H9 (cell line): ENCODE data around the gene SYNRG. TPM values are rescaled to one million over a fixed set of nuclear protein-coding genes. Genes with fewer than 3 reads are reported as not detected.

ENCODE experiments used
- DNase-seq: peaks from one replicate; pipeline ENCODE4 v3.0.0-alpha.2; 2017
- H2AFZ ChIP-seq: one replicate; pipeline ENCODE4 v1.6.1; 2013; ENCODE audit warnings: mild to moderate bottlenecking, low read length, control low read depth, moderate library complexity
- H2AK5ac ChIP-seq: 2 replicates; pipeline ENCODE4 v1.6.1; 2013; ENCODE audit warnings: low read length, control low read depth, mixed read lengths; ENCODE audit not compliant: insufficient read length
- H2BK120ac ChIP-seq: one replicate; pipeline ENCODE4 v1.6.1; 2013; ENCODE audit warnings: low read depth, mild to moderate bottlenecking, low read length, control low read depth, inconsistent platforms; ENCODE audit not compliant: poor library complexity, severe bottlenecking
- H2BK12ac ChIP-seq: 2 replicates; pipeline ENCODE4 v1.6.1; 2013; ENCODE audit warnings: low read length, control low read depth, mixed read lengths, low read depth; ENCODE audit not compliant: insufficient read length
- H2BK15ac ChIP-seq: 2 replicates; pipeline ENCODE4 v1.6.1; 2013; ENCODE audit warnings: low read depth, low read length, control low read depth
- H2BK20ac ChIP-seq: one replicate; pipeline ENCODE4 v1.6.1; 2013; ENCODE audit warnings: low read depth, mild to moderate bottlenecking, low read length, control low read depth, inconsistent platforms; ENCODE audit not compliant: poor library complexity, severe bottlenecking
- H2BK5ac ChIP-seq: 2 replicates; pipeline ENCODE4 v1.6.1; 2013; ENCODE audit warnings: low read length, control low read depth, mixed read lengths; ENCODE audit not compliant: insufficient read length
- H3K14ac ChIP-seq: 2 replicates; pipeline ENCODE4 v1.6.1; 2013; ENCODE audit warnings: low read length, control low read depth; ENCODE audit not compliant: insufficient read depth
- H3K18ac ChIP-seq: 2 replicates; pipeline ENCODE4 v1.6.1; 2013; ENCODE audit warnings: low read depth, mild to moderate bottlenecking, mixed read lengths, low read length, control low read depth; ENCODE audit not compliant: insufficient read length
- H3K23ac ChIP-seq: 2 replicates; pipeline ENCODE4 v1.6.1; 2013; ENCODE audit warnings: low read length, control low read depth, mixed read lengths, low read depth; ENCODE audit not compliant: insufficient read length
- H3K23me2 ChIP-seq: 2 replicates; pipeline ENCODE4 v1.6.1; 2013; ENCODE audit warnings: low read depth, mild to moderate bottlenecking, mixed read lengths, low read length, control low read depth; ENCODE audit not compliant: insufficient read length, poor library complexity, severe bottlenecking
- H3K27ac ChIP-seq: 2 replicates; pipeline ENCODE4 v1.5.1; 2013; ENCODE audit warnings: low read length, control low read depth, mixed read lengths, low read depth; ENCODE audit not compliant: insufficient read length
- H3K27me3 ChIP-seq: 2 replicates; pipeline ENCODE4 v1.6.1; 2013; ENCODE audit warnings: low read length, control low read depth, inconsistent platforms; ENCODE audit not compliant: insufficient read depth
- H3K4ac ChIP-seq: 2 replicates; pipeline ENCODE4 v1.6.1; 2013; ENCODE audit warnings: low read depth, mild to moderate bottlenecking, control low read depth, inconsistent platforms, low read length, moderate library complexity
- H3K4me1 ChIP-seq: 2 replicates; pipeline ENCODE4 v1.6.1; 2013; ENCODE audit warnings: low read length, control low read depth, inconsistent platforms; ENCODE audit not compliant: insufficient read depth
- H3K4me2 ChIP-seq: 2 replicates; pipeline ENCODE4 v1.6.1; 2013; ENCODE audit warnings: low read length, control low read depth, mixed read lengths; ENCODE audit not compliant: insufficient read length, insufficient read depth
- H3K56ac ChIP-seq: 2 replicates; pipeline ENCODE4 v1.6.1; 2013; ENCODE audit warnings: low read depth, mild to moderate bottlenecking, mixed read lengths, low read length, control low read depth; ENCODE audit not compliant: insufficient read length
- H3K79me1 ChIP-seq: 2 replicates; pipeline ENCODE4 v1.6.1; 2013; ENCODE audit warnings: low read depth, mild to moderate bottlenecking, moderate library complexity, low read length, control low read depth, inconsistent platforms; ENCODE audit not compliant: insufficient read depth, poor library complexity, severe bottlenecking
- H3K79me2 ChIP-seq: 2 replicates; pipeline ENCODE4 v1.6.1; 2013; ENCODE audit warnings: low read length, control low read depth, inconsistent platforms; ENCODE audit not compliant: insufficient read depth
- H3K9ac ChIP-seq: 2 replicates; pipeline ENCODE4 v1.6.1; 2013; ENCODE audit warnings: low read length, control low read depth, mixed read lengths; ENCODE audit not compliant: insufficient read length; ENCODE audit errors: extremely low read depth
- H3K9me3 ChIP-seq: one replicate; pipeline ENCODE4 v1.6.1; 2013; ENCODE audit warnings: low read depth, low read length, inconsistent platforms; ENCODE audit not compliant: control insufficient read depth
- H3T11ph ChIP-seq: one replicate; pipeline ENCODE4 v1.6.1; 2013; ENCODE audit warnings: mild to moderate bottlenecking, low read length, control low read depth, inconsistent platforms
- H4K20me1 ChIP-seq: one replicate; pipeline ENCODE4 v1.6.1; 2013; ENCODE audit not compliant: control insufficient read depth, insufficient read length, insufficient read depth
- H4K5ac ChIP-seq: 2 replicates; pipeline ENCODE4 v1.6.1; 2013; ENCODE audit warnings: low read depth, mild to moderate bottlenecking, mixed read lengths, low read length, control low read depth; ENCODE audit not compliant: insufficient read length
- H4K8ac ChIP-seq: replicated peaks from 2 replicates; pipeline ENCODE4 v1.6.1; 2013; ENCODE audit warnings: low read length, control low read depth, mixed read lengths, low read depth; ENCODE audit not compliant: insufficient read length
- H4K91ac ChIP-seq: 2 replicates; pipeline ENCODE4 v1.6.1; 2013; ENCODE audit warnings: low read depth, mild to moderate bottlenecking, moderate library complexity, mixed read lengths, low read length, control low read depth; ENCODE audit not compliant: insufficient read length
- H3K27ac Mint-ChIP-seq, 3 experiments: 2 replicates in 2 of 3; 3 replicates in 1 of 3; pipeline ENCODE4 v1.8.0; 2020 to 2021; ENCODE audit warnings: mixed read lengths in 3 of 3, mild to moderate bottlenecking in 1 of 3, moderate library complexity in 1 of 3
- H3K27me3 Mint-ChIP-seq: 2 replicates; pipeline ENCODE4 v1.8.0; 2021; ENCODE audit warnings: low read depth, mild to moderate bottlenecking, moderate library complexity, mixed read lengths
- H3K36me3 Mint-ChIP-seq, 3 experiments: 2 replicates in 2 of 3; 3 replicates in 1 of 3; pipeline ENCODE4 v1.8.0; 2020 to 2021; ENCODE audit warnings: low read depth in 3 of 3, mixed read lengths in 3 of 3; ENCODE audit not compliant: insufficient read depth in 1 of 3
- H3K4me1 Mint-ChIP-seq, 2 experiments: 2 replicates each; pipeline ENCODE4 v1.8.0; 2020; ENCODE audit warnings: mixed read lengths in 2 of 2
- H3K4me3 Mint-ChIP-seq, 2 experiments: 2 replicates in 1 of 2; 3 replicates in 1 of 2; pipeline ENCODE4 v1.8.0; 2020 to 2021; ENCODE audit warnings: mild to moderate bottlenecking in 2 of 2, mixed read lengths in 2 of 2, moderate library complexity in 1 of 2
- H3K9me3 Mint-ChIP-seq, 2 experiments: 2 replicates in 1 of 2; 3 replicates in 1 of 2; pipeline ENCODE4 v1.8.0; 2020; ENCODE audit warnings: mild to moderate bottlenecking in 2 of 2, mixed read lengths in 2 of 2, moderate library complexity in 1 of 2
- CTCF ChIP-seq: fragments of 200-600 bp; sonication (generic); conservative IDR thresholded peaks from 3 replicates; pipeline ENCODE4 v1.8.0; 2021; ENCODE audit warnings: antibody characterized with exemption, mild to moderate bottlenecking
- WGBS: extraction: QIAGEN DNeasy Blood & Tissue Kit; methylation state at CpG from one replicate; pipeline ENCODE4 v1.1.7; 2013; ENCODE audit warnings: missing lambda C conversion rate, low lambda C conversion rate, mixed read lengths; ENCODE audit not compliant: insufficient read length; ENCODE audit errors: extremely low coverage; 5-methylcytosine and 5-hydroxymethylcytosine counted together
- total RNA-seq: library from RNA; stranded (reverse); gene quantifications from 2 replicates; pipeline ENCODE4 v1.2.1, GENCODE V29; 2021

SYNRG gene
- total RNA-seq, 1 experiment from 2014 or later = 30.5 TPM

- Mint-ChIP-seq H3K27me3 (no peaks in the 10 kb centered on the region), H3K4me1 (peaks cover 27% of the 10 kb centered on the region in 2 experiments), H3K9me3 (no peaks in the 10 kb centered on the region), H3K4me3 (no peak overlapping the region), H3K36me3 (peaks cover 7 to 35% (median 30%) of the 10 kb centered on the region in 3 experiments; a peak in 6 of 7 replicates), H3K27ac (no peak overlapping the region; a peak in 1 of 7 replicates)
- Histone ChIP-seq H3K23ac (no peak overlapping the region), H4K8ac (no peak overlapping the region), H3K4ac (no peak overlapping the region), H2BK12ac (no peak overlapping the region), H4K91ac (no peak overlapping the region), H2BK120ac (no peak overlapping the region), H3K9me3 (no peaks in the 10 kb centered on the region), H3K79me1 (no peaks in the 10 kb centered on the region), H3K27ac (no peak overlapping the region), H3K56ac (no peak overlapping the region), H3K18ac (no peak overlapping the region), H3K4me2 (no peak overlapping the region), H4K5ac (no peak overlapping the region), H3K79me2 (no peaks in the 10 kb centered on the region), H4K20me1 (no peaks in the 10 kb centered on the region), H2BK20ac (no peak overlapping the region), H3K14ac (no peak overlapping the region), H3K9ac (no peak overlapping the region), H2AK5ac (no peak overlapping the region), H3K23me2 (no peaks in the 10 kb centered on the region), H3K4me1 (no peaks in the 10 kb centered on the region), H2BK15ac (no peak overlapping the region), H3T11ph (no peak overlapping the region), H2BK5ac (no peak overlapping the region), H3K27me3 (no peaks in the 10 kb centered on the region), H2AFZ (no peak overlapping the region)
- no CpG with 5 or more reads among the region's 2 CpGs for WGBS
- TF ChIP-seq CTCF = no peak
- no peak for DNase-seq
These were observed 65.6 kb downstream of the SYNRG start for GRCh38 chr17:37543637-37544052.
